Smooth muscle cell (in vitro differentiated cells): Measurements from ENCODE around the gene PELI2. TPM values are rescaled to one million over a fixed set of nuclear protein-coding genes. Genes with fewer than 3 reads are reported as not detected.

Source experiments
- DNase-seq: peaks from one replicate; lab custom pipeline; 2025; ENCODE audit not compliant: unreplicated experiment; lab: John Stamatoyannopoulos, UW
- H2AFZ ChIP-seq: fragments of 200-600 bp; sonication (generic); 2 replicates; pipeline ENCODE4 v1.6.0; 2016; ENCODE audit warnings: antibody characterized with exemption, low read depth, mild to moderate bottlenecking
- H3F3A ChIP-seq: fragments of 200-600 bp; sonication (generic); 2 replicates; pipeline ENCODE4 v1.6.0; 2017; ENCODE audit warnings: antibody characterized with exemption, low read depth
- H3K27ac ChIP-seq: fragments of 200-600 bp; sonication (generic); 2 replicates; pipeline ENCODE4 v1.5.1; 2016; ENCODE audit warnings: low read depth, mild to moderate bottlenecking
- H3K27me3 ChIP-seq: fragments of 200-600 bp; sonication (generic); 2 replicates; pipeline ENCODE4 v1.6.1; 2016; ENCODE audit warnings: low read depth, mild to moderate bottlenecking
- H3K36me3 ChIP-seq: fragments of 200-600 bp; sonication (generic); 2 replicates; pipeline ENCODE4 v1.5.1; 2016; ENCODE audit warnings: low read depth
- H3K4me1 ChIP-seq: fragments of 200-600 bp; sonication (generic); 2 replicates; pipeline ENCODE4 v1.5.1; 2016; ENCODE audit warnings: low read depth
- H3K4me2 ChIP-seq: fragments of 200-600 bp; sonication (generic); 2 replicates; pipeline ENCODE4 v1.6.0; 2016; ENCODE audit warnings: mild to moderate bottlenecking
- H3K4me3 ChIP-seq: fragments of 200-600 bp; sonication (generic); 2 replicates; pipeline ENCODE4 v1.5.1; 2016; ENCODE audit warnings: mild to moderate bottlenecking
- H3K79me2 ChIP-seq: fragments of 200-600 bp; sonication (generic); 2 replicates; pipeline ENCODE4 v1.6.0; 2016; ENCODE audit warnings: low read depth, mild to moderate bottlenecking
- H3K9ac ChIP-seq: fragments of 200-600 bp; sonication (generic); 2 replicates; pipeline ENCODE4 v1.6.0; 2016; ENCODE audit warnings: low read depth
- H3K9me3 ChIP-seq: fragments of 200-600 bp; sonication (generic); replicated peaks from 2 replicates; pipeline ENCODE4 v1.5.1; 2016; ENCODE audit warnings: low read depth
- H4K20me1 ChIP-seq: fragments of 200-600 bp; sonication (generic); 2 replicates; pipeline ENCODE4 v1.6.0; 2016; ENCODE audit warnings: low read depth
- WGBS: methylation state at CpG from one replicate; pipeline ENCODE4 v1.1.7; 2016; ENCODE audit warnings: low lambda C conversion rate; 5-methylcytosine and 5-hydroxymethylcytosine counted together
- polyA plus RNA-seq: library from polyadenylated mRNA; unstranded; fragments of >200 nt; fragmentation: Nextera tagmentation; extraction: Ambion mirVana; gene quantifications from 2 replicates; pipeline ENCODE4 v1.2.1, GENCODE V29; 2016
- total RNA-seq: library from RNA; depleted of rRNA; stranded (reverse); fragments of >200 nt; gene quantifications from 2 replicates; pipeline ENCODE4 v1.2.3, GENCODE V29; 2014
- TF ChIP-seq, protein P1 (sequence below): fragments of 200-600 bp; sonication (generic); IDR thresholded peaks from 2 replicates; pipeline ENCODE4 v1.5.1; 2017; ENCODE audit warnings: borderline replicate concordance, mild to moderate bottlenecking, antibody characterized with exemption; ENCODE audit not compliant: insufficient read depth, poor library complexity, severe bottlenecking

PELI2 gene
- total and polyA plus RNA-seq, 2 experiments from 2014 or later = 4.6 to 9.1 TPM

DNA sequence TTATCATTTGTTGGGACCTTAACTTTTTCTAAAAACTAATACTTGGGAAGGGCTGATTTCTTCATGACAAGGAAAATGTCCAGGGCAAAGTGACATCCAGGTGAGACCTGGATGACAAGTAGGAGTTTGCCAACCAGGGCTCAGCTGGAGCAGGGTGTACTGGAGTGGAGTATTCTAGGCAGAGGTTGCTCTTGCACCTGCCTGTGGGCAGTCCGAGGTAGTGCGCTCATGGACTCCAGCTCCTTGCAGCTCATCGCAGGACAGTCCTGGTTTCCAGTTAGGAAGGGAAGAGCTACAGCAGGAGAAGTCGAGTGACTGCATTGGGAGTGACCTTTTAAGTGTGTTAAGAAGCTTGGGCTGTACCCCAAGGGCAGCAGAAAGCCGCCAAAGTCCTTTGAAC is 175.9 kb downstream of the PELI2 start:
- Histone ChIP-seq H3K4me3 (no peak overlapping the region), H3K4me2 (no peak overlapping the region), H4K20me1 (no peaks in the 10 kb centered on the region), H3K79me2 (no peaks in the 10 kb centered on the region), H3K27ac (no peak overlapping the region), H3F3A (no peaks in the 10 kb centered on the region), H3K36me3 (no peaks in the 10 kb centered on the region), H3K9ac (no peak overlapping the region), H3K27me3 (no peaks in the 10 kb centered on the region), H3K4me1 (no peaks in the 10 kb centered on the region), H2AFZ (no peak overlapping the region), H3K9me3 (no peaks in the 10 kb centered on the region)
- TF ChIP-seq, protein P1, sequence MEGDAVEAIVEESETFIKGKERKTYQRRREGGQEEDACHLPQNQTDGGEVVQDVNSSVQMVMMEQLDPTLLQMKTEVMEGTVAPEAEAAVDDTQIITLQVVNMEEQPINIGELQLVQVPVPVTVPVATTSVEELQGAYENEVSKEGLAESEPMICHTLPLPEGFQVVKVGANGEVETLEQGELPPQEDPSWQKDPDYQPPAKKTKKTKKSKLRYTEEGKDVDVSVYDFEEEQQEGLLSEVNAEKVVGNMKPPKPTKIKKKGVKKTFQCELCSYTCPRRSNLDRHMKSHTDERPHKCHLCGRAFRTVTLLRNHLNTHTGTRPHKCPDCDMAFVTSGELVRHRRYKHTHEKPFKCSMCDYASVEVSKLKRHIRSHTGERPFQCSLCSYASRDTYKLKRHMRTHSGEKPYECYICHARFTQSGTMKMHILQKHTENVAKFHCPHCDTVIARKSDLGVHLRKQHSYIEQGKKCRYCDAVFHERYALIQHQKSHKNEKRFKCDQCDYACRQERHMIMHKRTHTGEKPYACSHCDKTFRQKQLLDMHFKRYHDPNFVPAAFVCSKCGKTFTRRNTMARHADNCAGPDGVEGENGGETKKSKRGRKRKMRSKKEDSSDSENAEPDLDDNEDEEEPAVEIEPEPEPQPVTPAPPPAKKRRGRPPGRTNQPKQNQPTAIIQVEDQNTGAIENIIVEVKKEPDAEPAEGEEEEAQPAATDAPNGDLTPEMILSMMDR = no peak
- 97% methylated on average over 5 of the region's 5 CpGs for WGBS
- no peak for DNase-seq

DNA sequence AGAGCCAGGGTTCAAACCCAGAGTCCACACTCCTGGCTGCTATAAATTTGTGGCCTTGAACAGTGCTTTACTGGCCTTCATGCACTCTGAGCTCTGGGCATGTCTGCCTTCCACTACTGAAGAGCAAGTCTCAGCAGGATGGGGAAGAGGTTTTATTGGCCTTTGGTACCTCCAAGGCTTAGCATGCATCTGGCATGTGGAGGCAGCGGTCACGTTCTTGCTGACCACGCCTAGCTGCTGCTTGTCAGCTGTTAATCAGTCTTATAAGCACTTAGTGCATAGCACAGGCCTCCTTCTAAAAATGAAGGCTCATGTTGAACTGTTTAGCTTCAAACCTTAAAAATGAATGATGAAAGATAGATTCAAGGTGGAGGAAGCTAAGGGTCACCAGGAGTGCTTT is 177.5 kb downstream of the PELI2 start:
- Histone ChIP-seq H3K27ac (no peak overlapping the region), H3F3A (no peaks in the 10 kb centered on the region), H2AFZ (no peak overlapping the region), H4K20me1 (no peaks in the 10 kb centered on the region), H3K9ac (no peak overlapping the region), H3K4me3 (no peak overlapping the region), H3K9me3 (no peaks in the 10 kb centered on the region), H3K79me2 (no peaks in the 10 kb centered on the region), H3K4me2 (no peak overlapping the region), H3K27me3 (no peaks in the 10 kb centered on the region), H3K36me3 (no peaks in the 10 kb centered on the region), H3K4me1 (no peaks in the 10 kb centered on the region)
- DNase-seq = no peak
- WGBS = 68% methylated on average over 3 of the region's 3 CpGs
- TF ChIP-seq, protein P1 = no peak

DNA sequence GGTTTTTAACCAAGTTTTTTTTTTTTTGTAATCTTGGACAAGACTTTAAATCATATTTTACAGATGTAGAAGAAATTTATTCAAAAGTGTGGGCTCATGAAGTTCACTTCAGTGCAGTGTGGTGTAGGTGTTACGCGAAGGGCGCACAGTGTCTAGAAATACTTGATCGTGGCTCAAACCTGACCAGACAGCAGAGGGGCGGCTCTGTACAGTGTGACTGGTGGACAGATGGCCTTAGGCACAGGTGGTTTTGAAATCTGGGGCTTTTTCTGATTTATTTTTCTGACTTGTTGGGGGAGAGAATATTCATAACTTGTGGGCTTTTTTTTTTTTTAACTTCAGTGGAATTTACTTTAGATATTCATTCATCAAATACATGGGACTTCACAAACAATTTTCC is 179.2 kb downstream of the PELI2 start:
- Histone ChIP-seq H2AFZ (no peak overlapping the region), H3K27ac (no peak overlapping the region), H4K20me1 (no peaks in the 10 kb centered on the region), H3K9me3 (no peaks in the 10 kb centered on the region), H3K4me2 (no peak overlapping the region), H3K36me3 (no peaks in the 10 kb centered on the region), H3K27me3 (no peaks in the 10 kb centered on the region), H3K79me2 (no peaks in the 10 kb centered on the region), H3K4me1 (no peaks in the 10 kb centered on the region), H3F3A (no peaks in the 10 kb centered on the region), H3K9ac (no peak overlapping the region), H3K4me3 (no peak overlapping the region)
- DNase-seq = no peak
- 96% methylated on average over 5 of the region's 5 CpGs for WGBS
- TF ChIP-seq, protein P1 = no peak

DNA sequence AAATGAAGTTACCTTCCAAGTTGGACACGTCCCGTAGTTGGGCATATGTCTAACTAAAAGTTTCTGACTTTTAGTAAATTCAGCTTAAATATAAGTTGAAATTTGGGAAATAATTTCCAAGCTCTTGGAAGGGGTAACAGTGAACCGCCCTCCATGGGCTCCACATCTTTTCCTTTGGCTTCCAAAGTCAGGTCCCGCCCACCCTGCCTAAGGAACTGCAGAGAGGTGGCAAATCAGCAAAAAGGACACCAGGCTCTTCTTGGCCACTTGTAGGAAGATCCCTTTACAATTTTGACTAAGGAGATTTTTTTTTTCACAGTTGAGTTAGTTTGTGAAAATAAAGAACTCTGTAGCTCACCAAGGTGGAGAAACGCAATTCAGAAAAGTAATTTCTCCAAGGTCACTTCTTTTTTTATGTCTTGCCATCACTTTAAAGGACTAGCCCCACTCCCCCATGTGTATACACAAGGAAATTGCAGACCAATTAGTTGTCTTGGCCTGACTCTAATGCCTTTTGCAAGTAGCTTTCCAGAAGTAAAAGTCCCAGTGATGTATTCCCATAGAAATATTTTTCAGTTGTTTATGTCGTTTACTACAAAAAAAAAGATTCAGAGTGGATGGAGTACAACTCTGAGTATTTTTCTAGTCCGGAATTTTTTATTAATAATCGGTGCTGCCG is 181.2 kb downstream of the PELI2 start:
- no peak overlapping the region for H3K27ac ChIP-seq
- WGBS = 95% methylated on average over 9 of the region's 9 CpGs
- H3F3A ChIP-seq = no peaks in the 10 kb centered on the region
- no peaks in the 10 kb centered on the region for H3K36me3 ChIP-seq
- no peaks in the 10 kb centered on the region for H3K79me2 ChIP-seq
- no peaks in the 10 kb centered on the region for H3K4me1 ChIP-seq
- peak overlapping the region; percentile 38 for H3K4me2 ChIP-seq
- TF ChIP-seq, protein P1 = no peak
- no peaks in the 10 kb centered on the region for H4K20me1 ChIP-seq
- DNase-seq = no peak
- H3K9me3 ChIP-seq = no peaks in the 10 kb centered on the region
- H3K9ac ChIP-seq = no peak overlapping the region
- no peak overlapping the region for H3K4me3 ChIP-seq
- no peak overlapping the region for H2AFZ ChIP-seq
- H3K27me3 ChIP-seq = no peaks in the 10 kb centered on the region
